GM11168 (cell line): ENCODE results near the gene MS4A12.
"Not testable (repeated sequence)": the region's sequence is repeated elsewhere in the genome, so short reads cannot be mapped to it uniquely, and the experiment has no call there.

ENCODE experiments used
- in situ Hi-C: fragments of 300-500 bp; cut with MboI; formaldehyde crosslinking; loops from one replicate; pipeline ENCODE4 v1.12.0; 2022; ENCODE audit warnings: low sequenced_read_pairs; ENCODE audit not compliant: unreplicated experiment

The MS4A12 gene

GRCh38 chr11:60511393-60511792, 18.8 kb downstream of the MS4A12 start:
- in situ Hi-C loops = no loop called here

GRCh38 chr11:60512651-60513225, 20.2 kb downstream of the MS4A12 start:
- in situ Hi-C loops = no loop called here

- in situ Hi-C loops = no loop called here
These were observed 21.2 kb downstream of the MS4A12 start for GRCh38 chr11:60513496-60514460.

GRCh38 chr11:60515144-60515855, 22.7 kb downstream of the MS4A12 start, which contains the start of gene MS4A13:
Gene MS4A13, plus strand, starts transcription at chr11:60515392. Its CDS starts 2,692 bp downstream, at chr11:60518084.
- in situ Hi-C loops = no loop called here

GRCh38 chr11:60528465-60528864, 35.9 kb downstream of the MS4A12 start:
- in situ Hi-C loops = no loop called here

- in situ Hi-C loops = no loop called here
These were observed 36.4 kb downstream of the MS4A12 start for GRCh38 chr11:60528934-60529333.

GRCh38 chr11:60530454-60531100, 38.0 kb downstream of the MS4A12 start:
- in situ Hi-C loops = no loop called here

GRCh38 chr11:60532383-60532782, 39.8 kb downstream of the MS4A12 start:
- in situ Hi-C loops = not testable (repeated sequence)

GRCh38 chr11:60538627-60539026, 46.0 kb downstream of the MS4A12 start:
- in situ Hi-C loops = not testable (repeated sequence)

GRCh38 chr11:60544077-60544476, 51.5 kb downstream of the MS4A12 start:
- in situ Hi-C loops = no loop called here
